Eye (tissue), 1 donor: ENCODE data around the gene PTPRK.
"Not testable (repeated sequence)": the region's sequence is repeated elsewhere in the genome, so short reads cannot be mapped to it uniquely, and the experiment has no call there.

Source experiments
- DNase-seq: peaks from one replicate; pipeline ENCODE4 v3.0.0-alpha.2; 2015

PTPRK gene

GRCh38 chr6:128437685-128438084 lies 82.7 kb downstream of the PTPRK start:
- no peak for DNase-seq

- not testable (repeated sequence) for DNase-seq
Observed at GRCh38 chr6:128434752-128435151, 85.6 kb downstream of the PTPRK start.

- no peak for DNase-seq
Observed at GRCh38 chr6:128432394-128432793, 88.0 kb downstream of the PTPRK start.

GRCh38 chr6:128427139-128427538 lies 93.3 kb downstream of the PTPRK start:
- DNase-seq = no peak

GRCh38 chr6:128425856-128426255 lies 94.5 kb downstream of the PTPRK start:
- no peak for DNase-seq

- no peak for DNase-seq
Observed at GRCh38 chr6:128422871-128423270, 97.5 kb downstream of the PTPRK start.

GRCh38 chr6:128422200-128422599 lies 98.2 kb downstream of the PTPRK start:
- no peak for DNase-seq

GRCh38 chr6:128421788-128422187 lies 98.6 kb downstream of the PTPRK start:
- no peak for DNase-seq

GRCh38 chr6:128417698-128418097 lies 102.7 kb downstream of the PTPRK start:
- no peak for DNase-seq

- no peak for DNase-seq
Observed at GRCh38 chr6:128415387-128415786, 105.0 kb downstream of the PTPRK start.

GRCh38 chr6:128414943-128415342 lies 105.5 kb downstream of the PTPRK start:
- DNase-seq = no peak

GRCh38 chr6:128413291-128413690 lies 107.1 kb downstream of the PTPRK start:
- no peak for DNase-seq

GRCh38 chr6:128412680-128413079 lies 107.7 kb downstream of the PTPRK start:
- DNase-seq = no peak

- DNase-seq = no peak
Observed at GRCh38 chr6:128410584-128410983, 109.8 kb downstream of the PTPRK start.

- no peak for DNase-seq
Observed at GRCh38 chr6:128409003-128409402, 111.4 kb downstream of the PTPRK start.

GRCh38 chr6:128406453-128406852 lies 113.9 kb downstream of the PTPRK start:
- DNase-seq = no peak

GRCh38 chr6:128403618-128404444 lies 116.6 kb downstream of the PTPRK start:
- DNase-seq = no peak

- no peak for DNase-seq
Observed at GRCh38 chr6:128400875-128401274, 119.5 kb downstream of the PTPRK start.

- no peak for DNase-seq
Observed at GRCh38 chr6:128397996-128398395, 122.4 kb downstream of the PTPRK start.

- DNase-seq = no peak
Observed at GRCh38 chr6:128395596-128395995, 124.8 kb downstream of the PTPRK start.

- DNase-seq = no peak
Observed at GRCh38 chr6:128395188-128395587, 125.2 kb downstream of the PTPRK start.

GRCh38 chr6:128394167-128394566 lies 126.2 kb downstream of the PTPRK start:
- no peak for DNase-seq

GRCh38 chr6:128389820-128390534 lies 130.4 kb downstream of the PTPRK start:
- no peak for DNase-seq

GRCh38 chr6:128388380-128388779 lies 132.0 kb downstream of the PTPRK start:
- no peak for DNase-seq
